Lung (tissue), 12 donors: ENCODE data around the gene PHF24. TPM values are rescaled to one million over a fixed set of nuclear protein-coding genes. Genes with fewer than 3 reads are reported as not detected.

Source experiments
- ATAC-seq: fragments of 200-7000 bp; cut with Tn5 transposase; one replicate; pipeline ENCODE4 v1.9.1; 2020; ENCODE audit warnings: moderate number of reproducible peaks; ENCODE audit not compliant: insufficient read depth, low FRiP score
- DNase-seq, 3 donors: peaks; one replicate each; pipeline ENCODE4 v3.0.0-alpha.2; 2013 to 2017
- H3K27ac ChIP-seq, 2 donors: one replicate each; pipeline ENCODE4 v1.5.1; 2013; ENCODE audit warnings: mild to moderate bottlenecking in 2 of 2, moderate library complexity in 2 of 2, control low read depth in 1 of 2, inconsistent platforms in 1 of 2, low read depth in 1 of 2, low read length in 1 of 2
- H3K27me3 ChIP-seq, 3 donors: one replicate each; pipeline ENCODE4 v1.5.1; 2013; ENCODE audit warnings: low read length in 2 of 3; ENCODE audit not compliant: control insufficient read depth in 3 of 3, insufficient read depth in 3 of 3
- H3K36me3 ChIP-seq, 4 donors: one replicate each; pipeline ENCODE4 v1.5.1; 2013; ENCODE audit warnings: low read length in 4 of 4, mild to moderate bottlenecking in 1 of 4, moderate library complexity in 1 of 4; ENCODE audit not compliant: control insufficient read depth in 4 of 4, insufficient read depth in 4 of 4
- H3K4me1 ChIP-seq, 5 donors: one replicate each; pipeline ENCODE4 v1.5.1; 2013; ENCODE audit warnings: low read length in 5 of 5, mild to moderate bottlenecking in 2 of 5, moderate library complexity in 1 of 5; ENCODE audit not compliant: control insufficient read depth in 5 of 5, insufficient read depth in 5 of 5
- H3K4me3 ChIP-seq: one replicate; pipeline ENCODE4 v1.5.1; 2013; ENCODE audit warnings: mild to moderate bottlenecking, control low read depth, moderate library complexity
- H3K9ac ChIP-seq, 2 donors: one replicate each; pipeline ENCODE4 v1.5.1; 2013; ENCODE audit warnings: low read length in 2 of 2, control low read depth in 1 of 2; ENCODE audit not compliant: insufficient read depth in 1 of 2
- H3K9me3 ChIP-seq, 4 donors: one replicate each; pipeline ENCODE4 v1.5.1; 2013; ENCODE audit warnings: low read length in 3 of 4, mild to moderate bottlenecking in 1 of 4, moderate library complexity in 1 of 4; ENCODE audit not compliant: control insufficient read depth in 4 of 4, insufficient read depth in 3 of 4
- WGBS, 2 donors: extraction: QIAGEN DNeasy Blood & Tissue Kit; methylation state at CpG; one replicate each; pipeline ENCODE4 v1.1.7; 2013; 5-methylcytosine and 5-hydroxymethylcytosine counted together
- polyA plus RNA-seq, 2 donors: library from polyadenylated mRNA; stranded (reverse); fragments of 200-250 nt; gene quantifications; one replicate each; pipeline ENCODE4 v1.2.1, GENCODE V29; 2013
- total RNA-seq, 2 donors: library from RNA; depleted of rRNA in 1 of 2; stranded (reverse); fragments of >200 nt in 1 of 2; gene quantifications; one replicate each; pipeline ENCODE4 v1.2.1, GENCODE V29; 2014 to 2021
- TF ChIP-seq, protein P1 (sequence below): IDR thresholded peaks from 2 replicates; pipeline ENCODE4 v1.5.1; 2012; ENCODE audit warnings: mild to moderate bottlenecking; ENCODE audit errors: control extremely low read depth, extremely low read depth
- donor health status: control.
- donor health status: control.
- donor health status: Bipolar disorder and iron deficiency.
- donor health status: healthy.
- donor health status: DM: yes; HTN: yes; CAD: no.

The PHF24 gene
- total and polyA plus RNA-seq, 4 donors: 0.10 to 1.0 (median 0.31) TPM

GRCh38 chr9:34996905-34997279, 38.8 kb downstream of the PHF24 start:
- Histone ChIP-seq H3K4me1 (peaks cover 0 to 19% (median 9%) of the 10 kb centered on the region in 5 donors), H3K4me3 (no peak overlapping the region), H3K9me3 (no peaks in the 10 kb centered on the region), H3K36me3 (peaks cover 3 to 13% (median 10%) of the 10 kb centered on the region in 4 donors), H3K27ac (no peak overlapping the region), H3K9ac (no peak overlapping the region), H3K27me3 (no peaks in the 10 kb centered on the region)
- ATAC-seq: no peak
- TF ChIP-seq, protein P1, sequence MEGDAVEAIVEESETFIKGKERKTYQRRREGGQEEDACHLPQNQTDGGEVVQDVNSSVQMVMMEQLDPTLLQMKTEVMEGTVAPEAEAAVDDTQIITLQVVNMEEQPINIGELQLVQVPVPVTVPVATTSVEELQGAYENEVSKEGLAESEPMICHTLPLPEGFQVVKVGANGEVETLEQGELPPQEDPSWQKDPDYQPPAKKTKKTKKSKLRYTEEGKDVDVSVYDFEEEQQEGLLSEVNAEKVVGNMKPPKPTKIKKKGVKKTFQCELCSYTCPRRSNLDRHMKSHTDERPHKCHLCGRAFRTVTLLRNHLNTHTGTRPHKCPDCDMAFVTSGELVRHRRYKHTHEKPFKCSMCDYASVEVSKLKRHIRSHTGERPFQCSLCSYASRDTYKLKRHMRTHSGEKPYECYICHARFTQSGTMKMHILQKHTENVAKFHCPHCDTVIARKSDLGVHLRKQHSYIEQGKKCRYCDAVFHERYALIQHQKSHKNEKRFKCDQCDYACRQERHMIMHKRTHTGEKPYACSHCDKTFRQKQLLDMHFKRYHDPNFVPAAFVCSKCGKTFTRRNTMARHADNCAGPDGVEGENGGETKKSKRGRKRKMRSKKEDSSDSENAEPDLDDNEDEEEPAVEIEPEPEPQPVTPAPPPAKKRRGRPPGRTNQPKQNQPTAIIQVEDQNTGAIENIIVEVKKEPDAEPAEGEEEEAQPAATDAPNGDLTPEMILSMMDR: no peak
- no peak for DNase-seq
- WGBS, 2 donors: 90 to 92% methylated on average over 10 of the region's 10 CpGs

- Histone ChIP-seq H3K9me3 (no peaks in the 10 kb centered on the region), H3K27me3 (no peaks in the 10 kb centered on the region), H3K4me1 (peaks cover 0 to 19% (median 9%) of the 10 kb centered on the region in 5 donors), H3K27ac (no peak overlapping the region), H3K9ac (no peak overlapping the region), H3K4me3 (no peak overlapping the region), H3K36me3 (peaks cover 3 to 13% (median 10%) of the 10 kb centered on the region in 4 donors)
- DNase-seq: no peak
- TF ChIP-seq, protein P1: no peak
- ATAC-seq: no peak
Measured at GRCh38 chr9:34997379-34997781, 39.3 kb downstream of the PHF24 start.

DNA sequence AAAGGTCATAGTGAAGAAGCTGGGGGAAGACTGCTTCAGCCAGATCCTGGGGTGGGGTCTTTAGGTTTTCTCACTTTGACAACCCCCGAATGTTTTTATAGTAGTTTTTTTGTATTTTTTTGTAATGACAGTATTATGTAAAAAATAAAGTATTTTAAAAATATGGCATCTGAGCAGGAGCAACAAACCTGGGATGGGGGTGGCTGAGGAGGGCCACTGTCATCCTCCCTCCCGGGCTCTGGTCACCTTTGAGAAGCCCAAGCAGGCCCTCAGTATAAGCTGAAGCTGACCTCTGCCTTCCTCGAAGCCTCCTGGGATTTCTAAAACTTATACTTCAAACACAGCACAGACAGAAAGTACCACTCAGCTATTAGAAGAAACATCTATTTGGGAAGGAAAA, 40.2 kb downstream of the PHF24 start:
- no peak for DNase-seq
- WGBS, 2 donors: 89 to 91% methylated on average over 3 of the region's 3 CpGs
- Histone ChIP-seq H3K4me1 (peaks cover 0 to 16% (median 3%) of the 10 kb centered on the region in 5 donors), H3K36me3 (peaks cover 3 to 13% (median 9%) of the 10 kb centered on the region in 4 donors), H3K4me3 (no peak overlapping the region), H3K9ac (no peak overlapping the region), H3K9me3 (no peaks in the 10 kb centered on the region), H3K27ac (no peak overlapping the region), H3K27me3 (no peaks in the 10 kb centered on the region)
- TF ChIP-seq, protein P1: no peak
- ATAC-seq: no peak

DNA sequence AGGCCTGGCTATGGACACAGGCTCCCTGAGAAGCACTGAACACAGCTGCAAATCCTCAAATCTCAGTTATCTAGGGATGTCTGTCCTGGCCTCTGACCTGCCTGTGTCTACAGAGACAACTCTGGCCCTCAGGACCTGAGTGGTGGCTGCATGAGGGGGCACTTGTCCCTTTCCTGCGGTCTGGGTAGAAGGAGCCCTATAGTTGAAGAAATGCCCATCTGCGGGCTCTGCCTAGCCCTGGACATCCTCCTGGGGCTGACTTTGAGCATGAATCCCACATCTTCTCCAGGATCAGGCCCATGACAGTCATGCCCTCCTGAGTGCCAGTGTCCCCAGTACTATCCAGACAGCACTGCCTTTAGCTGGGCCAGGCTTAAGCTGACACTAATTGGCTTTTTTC, 41.5 kb downstream of the PHF24 start:
- H3K4me1 ChIP-seq: peaks cover 0 to 9% (median 0%) of the 10 kb centered on the region in 5 donors
- H3K4me3 ChIP-seq: no peak overlapping the region
- WGBS, 2 donors: 93 to 94% methylated on average over 2 of the region's 2 CpGs
- H3K27me3 ChIP-seq: no peaks in the 10 kb centered on the region
- peaks cover 3 to 13% (median 8%) of the 10 kb centered on the region in 4 donors for H3K36me3 ChIP-seq
- DNase-seq: no peak
- TF ChIP-seq, protein P1: no peak
- H3K9me3 ChIP-seq: no peaks in the 10 kb centered on the region
- no peak overlapping the region for H3K9ac ChIP-seq
- H3K27ac ChIP-seq: no peak overlapping the region
- ATAC-seq: no peak
